ENCODE measurements around the gene PAGR1.

DNA sequence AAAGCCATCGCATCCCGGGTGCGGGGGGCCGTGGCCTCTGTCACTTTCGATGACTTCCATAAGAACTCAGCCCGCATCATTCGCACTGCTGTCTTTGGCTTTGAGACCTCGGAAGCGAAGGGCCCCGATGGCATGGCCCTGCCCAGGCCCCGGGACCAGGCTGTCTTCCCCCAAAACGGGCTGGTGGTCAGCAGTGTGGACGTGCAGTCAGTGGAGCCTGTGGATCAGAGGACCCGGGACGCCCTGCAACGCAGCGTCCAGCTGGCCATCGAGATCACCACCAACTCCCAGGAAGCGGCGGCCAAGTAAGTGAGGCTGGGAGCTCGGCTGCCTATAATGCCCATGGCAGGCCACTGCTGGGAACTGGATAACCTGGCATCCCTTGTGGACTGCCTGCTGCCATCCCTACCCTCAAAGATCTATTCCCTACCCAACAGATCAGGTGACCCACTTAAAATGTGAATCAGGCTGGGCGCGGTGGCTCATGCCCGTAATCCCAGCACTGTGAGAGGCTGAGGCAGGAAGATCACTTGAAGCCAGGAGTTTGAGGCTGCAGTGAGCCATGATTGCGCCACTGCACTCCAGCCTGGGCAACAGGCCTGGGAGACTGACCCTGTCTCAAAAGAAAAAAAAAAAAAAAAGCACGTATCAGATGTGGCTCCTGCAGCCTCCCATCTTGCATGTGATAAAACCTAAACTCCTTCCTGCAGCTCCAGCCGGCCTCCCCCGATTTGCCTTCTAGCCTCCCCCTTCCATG, 28.8 kb downstream of the PAGR1 start:
- no peak for TF ChIP-seq POLR2A (IDR thresholded peaks at IDR 0.05)
- TF ChIP-seq CTCF (IDR thresholded peaks at IDR 0.05): no peak

All from right lobe of liver (tissue), 4 donors.